ENCODE measurements around the gene SLTM.
"Not testable (repeated sequence)": the region's sequence is repeated elsewhere in the genome, so short reads cannot be mapped to it uniquely, and the experiment has no call there.

Gene SLTM

GRCh38 chr15:58918239-58918638 is 15.2 kb downstream of the SLTM start:
- TF ChIP-seq TAF1 (IDR thresholded peaks at IDR 0.05; ENCODE audit: low read depth, low read length) (no peak), POLR2A (IDR thresholded peaks at IDR 0.05; ENCODE audit: low read depth, low read length) (no peak), POU2F2 (IDR thresholded peaks at IDR 0.05; ENCODE audit: low read depth, low read length) (no peak), POLR2AphosphoS5 (IDR thresholded peaks at IDR 0.05; ENCODE audit: low read depth, low read length) (no peak), PAX5 (IDR thresholded peaks at IDR 0.05; ENCODE audit: insufficient read depth, low read length, severe bottlenecking) (no peak), SPI1 (IDR thresholded peaks at IDR 0.05; ENCODE audit: low read depth, low read length) (no peak)
- no peak for FAIRE-seq
- DNase-seq (ENCODE audit: insufficient read length, low spot score) = no peak

- not testable (repeated sequence) for FAIRE-seq
Measured at GRCh38 chr15:58917613-58918129, 15.8 kb downstream of the SLTM start.

DNA sequence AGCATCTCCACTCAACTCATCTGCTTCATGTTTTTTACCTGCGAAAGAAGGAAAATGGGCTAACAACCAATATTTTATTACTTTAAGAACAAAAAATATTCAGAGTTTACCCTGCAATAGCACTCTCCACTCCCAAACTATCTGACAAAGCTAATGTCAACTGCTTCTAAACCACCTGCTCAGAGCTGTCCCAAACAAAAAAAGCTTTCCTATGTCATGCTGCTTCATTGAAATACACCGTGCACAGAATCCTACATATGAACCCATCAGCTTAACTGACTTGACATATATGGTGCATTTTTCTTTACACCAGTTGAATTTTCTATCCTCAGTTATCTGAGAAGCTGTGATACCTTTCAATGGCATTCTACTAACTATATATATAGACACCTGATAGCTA is 16.5 kb downstream of the SLTM start:
- DNase-seq (ENCODE audit: insufficient read length, low spot score) = no peak
- TF ChIP-seq TAF1 (IDR thresholded peaks at IDR 0.05; ENCODE audit: low read depth, low read length) (no peak), PAX5 (IDR thresholded peaks at IDR 0.05; ENCODE audit: insufficient read depth, low read length, severe bottlenecking) (no peak), POU2F2 (IDR thresholded peaks at IDR 0.05; ENCODE audit: low read depth, low read length) (no peak), POLR2AphosphoS5 (IDR thresholded peaks at IDR 0.05; ENCODE audit: low read depth, low read length) (no peak), POLR2A (IDR thresholded peaks at IDR 0.05; ENCODE audit: low read depth, low read length) (no peak), SPI1 (IDR thresholded peaks at IDR 0.05; ENCODE audit: low read depth, low read length) (no peak)
- no peak for FAIRE-seq

More at GRCh38 chr15:58917613-58918129, 15.8 kb downstream of the SLTM start:
- not testable (repeated sequence) for DNase-seq (ENCODE audit: insufficient read length, low spot score)

DNA sequence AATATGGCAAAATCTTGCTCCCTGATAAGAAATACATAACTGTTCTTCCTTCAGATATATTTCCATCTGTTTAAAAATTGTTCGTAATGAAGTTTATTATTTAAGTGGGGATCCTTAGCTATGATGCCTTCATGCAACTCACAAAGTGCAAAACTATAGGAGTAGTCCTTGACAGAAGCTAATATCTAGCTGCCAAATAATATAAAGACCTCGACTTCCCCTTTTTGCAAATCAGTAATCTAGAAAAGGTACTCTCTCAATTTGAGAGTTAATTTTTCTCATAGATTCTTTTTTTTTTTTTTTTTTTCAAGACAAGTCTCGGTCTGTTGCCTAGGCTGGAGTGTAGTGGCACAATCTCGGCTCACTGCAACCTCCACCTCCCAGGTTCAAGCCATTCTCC is 23.0 kb downstream of the SLTM start:
- no peak for DNase-seq (ENCODE audit: insufficient read length, low spot score)
- FAIRE-seq = no peak
- TF ChIP-seq SPI1 (IDR thresholded peaks at IDR 0.05; ENCODE audit: low read depth, low read length) (peak; percentile 50; the same call in 1 of the 2 replicates), POU2F2 (IDR thresholded peaks at IDR 0.05; ENCODE audit: low read depth, low read length) (no peak)

GRCh38 chr15:58909616-58910015 is 23.9 kb downstream of the SLTM start:
- TF ChIP-seq PAX5 (IDR thresholded peaks at IDR 0.05; ENCODE audit: insufficient read depth, low read length, severe bottlenecking) (no peak), POLR2AphosphoS5 (IDR thresholded peaks at IDR 0.05; ENCODE audit: low read depth, low read length) (no peak), SPI1 (IDR thresholded peaks at IDR 0.05; ENCODE audit: low read depth, low read length) (no peak), TAF1 (IDR thresholded peaks at IDR 0.05; ENCODE audit: low read depth, low read length) (no peak), POLR2A (IDR thresholded peaks at IDR 0.05; ENCODE audit: low read depth, low read length) (no peak), POU2F2 (IDR thresholded peaks at IDR 0.05; ENCODE audit: low read depth, low read length) (no peak)
- FAIRE-seq = no peak
- no peak for DNase-seq (ENCODE audit: insufficient read length, low spot score)

- TF ChIP-seq PAX5 (IDR thresholded peaks at IDR 0.05; ENCODE audit: insufficient read depth, low read length, severe bottlenecking) = no peak
- no peak for TF ChIP-seq POLR2A (IDR thresholded peaks at IDR 0.05; ENCODE audit: low read depth, low read length)
- no peak for TF ChIP-seq SPI1 (IDR thresholded peaks at IDR 0.05; ENCODE audit: low read depth, low read length)
- TF ChIP-seq TAF1 (IDR thresholded peaks at IDR 0.05; ENCODE audit: low read depth, low read length) = no peak
- TF ChIP-seq POLR2AphosphoS5 (IDR thresholded peaks at IDR 0.05; ENCODE audit: low read depth, low read length) = no peak
- TF ChIP-seq POU2F2 (IDR thresholded peaks at IDR 0.05; ENCODE audit: low read depth, low read length) = no peak
- FAIRE-seq (no peak), DNase-seq (ENCODE audit: insufficient read length, low spot score) (no peak)
Measured at GRCh38 chr15:58908550-58909309, 24.7 kb downstream of the SLTM start.

DNA sequence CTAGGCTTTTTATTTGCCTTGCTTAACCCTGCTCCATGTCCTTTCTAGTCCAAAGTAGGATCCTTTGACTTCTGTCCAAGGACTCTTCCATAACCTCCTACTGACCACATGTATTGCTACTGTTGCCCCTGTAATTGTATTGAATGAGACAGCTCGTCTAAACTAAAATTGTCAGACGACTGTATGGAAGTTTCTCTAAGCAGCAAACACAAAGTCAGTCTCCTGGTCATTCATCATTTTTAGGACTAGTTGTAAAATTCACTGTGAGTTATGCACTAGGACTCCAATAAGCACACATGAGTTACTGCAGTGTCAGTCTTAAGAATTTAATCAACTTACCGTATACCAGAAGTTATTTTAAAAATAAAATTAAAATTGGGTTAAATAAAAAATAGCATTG is 32.8 kb downstream of the SLTM start:
- no peak for TF ChIP-seq PAX5 (IDR thresholded peaks at IDR 0.05; ENCODE audit: insufficient read depth, low read length, severe bottlenecking)
- TF ChIP-seq POU2F2 (IDR thresholded peaks at IDR 0.05; ENCODE audit: low read depth, low read length) = no peak
- TF ChIP-seq POLR2A (IDR thresholded peaks at IDR 0.05; ENCODE audit: low read depth, low read length) = no peak
- TF ChIP-seq SPI1 (IDR thresholded peaks at IDR 0.05; ENCODE audit: low read depth, low read length) = no peak
- TF ChIP-seq POLR2AphosphoS5 (IDR thresholded peaks at IDR 0.05; ENCODE audit: low read depth, low read length) = no peak
- no peak for TF ChIP-seq TAF1 (IDR thresholded peaks at IDR 0.05; ENCODE audit: low read depth, low read length)
- FAIRE-seq (no peak), DNase-seq (ENCODE audit: insufficient read length, low spot score) (no peak)

DNA sequence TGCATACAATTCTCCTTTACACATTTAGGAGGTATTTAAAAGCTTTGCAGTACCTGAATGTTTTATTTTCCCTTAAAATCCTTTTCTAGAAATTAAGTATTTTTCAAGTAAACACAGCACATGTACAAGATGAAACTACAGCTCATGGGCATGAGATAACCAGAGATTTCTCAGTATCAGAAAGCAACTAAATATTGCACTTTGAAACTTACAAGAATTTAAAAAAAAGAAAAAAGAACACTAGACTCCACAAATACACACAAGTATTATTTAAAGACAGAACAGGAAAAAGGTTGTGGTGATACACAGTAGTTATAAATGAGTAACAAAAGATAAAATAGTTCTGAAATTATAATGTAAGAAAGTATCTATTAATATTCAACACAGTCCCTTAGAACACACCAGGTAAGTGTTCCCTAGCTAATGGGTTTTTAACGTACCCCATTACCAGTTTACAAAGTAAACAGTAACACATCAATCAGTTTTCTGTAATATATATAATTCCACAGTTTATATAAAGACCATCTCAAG is 35.3 kb downstream of the SLTM start:
- no peak for DNase-seq (ENCODE audit: insufficient read length, low spot score)
- TF ChIP-seq TAF1 (IDR thresholded peaks at IDR 0.05; ENCODE audit: low read depth, low read length) (no peak), POLR2AphosphoS5 (IDR thresholded peaks at IDR 0.05; ENCODE audit: low read depth, low read length) (no peak), PAX5 (IDR thresholded peaks at IDR 0.05; ENCODE audit: insufficient read depth, low read length, severe bottlenecking) (no peak), POLR2A (IDR thresholded peaks at IDR 0.05; ENCODE audit: low read depth, low read length) (no peak), SPI1 (IDR thresholded peaks at IDR 0.05; ENCODE audit: low read depth, low read length) (no peak), POU2F2 (IDR thresholded peaks at IDR 0.05; ENCODE audit: low read depth, low read length) (no peak)
- FAIRE-seq = no peak

- no peak for DNase-seq (ENCODE audit: insufficient read length, low spot score)
- no peak for FAIRE-seq
- TF ChIP-seq TAF1 (IDR thresholded peaks at IDR 0.05; ENCODE audit: low read depth, low read length) (no peak), PAX5 (IDR thresholded peaks at IDR 0.05; ENCODE audit: insufficient read depth, low read length, severe bottlenecking) (no peak), POLR2AphosphoS5 (IDR thresholded peaks at IDR 0.05; ENCODE audit: low read depth, low read length) (no peak), POLR2A (IDR thresholded peaks at IDR 0.05; ENCODE audit: low read depth, low read length) (no peak), POU2F2 (IDR thresholded peaks at IDR 0.05; ENCODE audit: low read depth, low read length) (no peak), SPI1 (IDR thresholded peaks at IDR 0.05; ENCODE audit: low read depth, low read length) (no peak)
Measured at GRCh38 chr15:58889363-58889762, 44.1 kb downstream of the SLTM start.

- FAIRE-seq = no peak
- no peak for DNase-seq (ENCODE audit: insufficient read length, low spot score)
- TF ChIP-seq POU2F2 (IDR thresholded peaks at IDR 0.05; ENCODE audit: low read depth, low read length) (no peak), POLR2A (IDR thresholded peaks at IDR 0.05; ENCODE audit: low read depth, low read length) (no peak), POLR2AphosphoS5 (IDR thresholded peaks at IDR 0.05; ENCODE audit: low read depth, low read length) (no peak), SPI1 (IDR thresholded peaks at IDR 0.05; ENCODE audit: low read depth, low read length) (no peak), TAF1 (IDR thresholded peaks at IDR 0.05; ENCODE audit: low read depth, low read length) (no peak), PAX5 (IDR thresholded peaks at IDR 0.05; ENCODE audit: insufficient read depth, low read length, severe bottlenecking) (no peak)
Measured at GRCh38 chr15:58886921-58887320, 46.6 kb downstream of the SLTM start.

- not testable (repeated sequence) for FAIRE-seq; DNase-seq (ENCODE audit: insufficient read length, low spot score)
Measured at GRCh38 chr15:58883926-58884325, 49.6 kb downstream of the SLTM start.

Measured in GM12891 (cell line).